Esophagus squamous epithelium (tissue), 4 donors: ENCODE measurements around the gene ZNF273.

Experiments used
- CTCF ChIP-seq, 6 experiments: fragments of 450-650 bp in 4 of 6; fragments of 200-600 bp in 2 of 6; sonication (generic) in 2 of 6; IDR thresholded peaks; one replicate each; pipeline ENCODE4 v1.5.1; 2016 to 2019; ENCODE audit warnings: antibody characterized with exemption in 6 of 6, mild to moderate bottlenecking in 4 of 6, moderate library complexity in 4 of 6
- POLR2A ChIP-seq, 4 donors: fragments of 450-650 bp; IDR thresholded peaks; one replicate each; pipeline ENCODE4 v1.6.1; 2017; ENCODE audit warnings: antibody characterized with exemption in 4 of 4, mild to moderate bottlenecking in 4 of 4, moderate library complexity in 3 of 4

- TF ChIP-seq CTCF (IDR thresholded peaks at IDR 0.05) (no peak), POLR2A (IDR thresholded peaks at IDR 0.05) (no peak)
Observed at GRCh38 chr7:64878684-64879083, 24.4 kb upstream of the ZNF273 start.
